H1 (cell line): ENCODE data around the gene BARX2. TPM values are rescaled to one million over a fixed set of nuclear protein-coding genes. Genes with fewer than 3 reads are reported as not detected.

Experiments used
- CTCF ChIA-PET: fragments of 300-600 bp; sonication (Branson Sonifier 250); formaldehyde crosslinking; loops from one replicate; lab custom pipeline; 2021; ENCODE audit not compliant: partially characterized antibody; lab: Charles Lee
- POLR2A ChIA-PET: fragments of 300-600 bp; sonication (Branson Sonifier 250); formaldehyde crosslinking; loops from one replicate; lab custom pipeline; 2021; ENCODE audit warnings: inconsistent platforms; ENCODE audit not compliant: partially characterized antibody; lab: Charles Lee
- DNase-seq, 2 experiments: peaks; one replicate each; pipeline versions ENCODE4 v3.0.0 to v3.0.0-alpha.2; 2010 to 2022; ENCODE audit warnings: low spot score in 2 of 2, low read depth in 1 of 2, mixed read lengths in 1 of 2
- FAIRE-seq: peaks from 2 replicates; lab custom pipeline; 2011; peaks lifted over from hg19 to GRCh38; lab: Jason Lieb, UNC
- H2AFZ ChIP-seq: 2 replicates; pipeline ENCODE4 v1.8.1; 2012; ENCODE audit warnings: low read length, inconsistent platforms
- H2AK5ac ChIP-seq: 2 replicates; pipeline ENCODE4 v1.6.1; 2013; ENCODE audit warnings: low read depth, low read length
- H2BK120ac ChIP-seq: replicated peaks from 2 replicates; pipeline ENCODE3; 2013; ENCODE audit warnings: low read depth, low read length, inconsistent platforms
- H2BK12ac ChIP-seq: 2 replicates; pipeline ENCODE4 v1.6.1; 2013; ENCODE audit warnings: low read depth, low read length
- H2BK15ac ChIP-seq: 2 replicates; pipeline ENCODE4 v1.6.1; 2013; ENCODE audit warnings: low read length
- H2BK20ac ChIP-seq: 2 replicates; pipeline ENCODE4 v1.6.1; 2013; ENCODE audit warnings: low read length
- H2BK5ac ChIP-seq: 2 replicates; pipeline ENCODE4 v1.6.1; 2013; ENCODE audit warnings: low read depth, low read length
- H3K14ac ChIP-seq: 2 replicates; pipeline ENCODE4 v1.6.1; 2013; ENCODE audit warnings: inconsistent platforms; ENCODE audit not compliant: insufficient read length
- H3K18ac ChIP-seq: 2 replicates; pipeline ENCODE4 v1.6.1; 2013; ENCODE audit warnings: low read length; ENCODE audit errors: extremely low read depth
- H3K23ac ChIP-seq: 2 replicates; pipeline ENCODE4 v1.6.1; 2013; ENCODE audit warnings: inconsistent platforms; ENCODE audit not compliant: insufficient read length
- H3K23me2 ChIP-seq: 2 replicates; pipeline ENCODE4 v1.6.1; 2013; ENCODE audit warnings: low read depth, low read length
- H3K27ac ChIP-seq: 2 replicates; pipeline ENCODE4 v1.6.1; 2011; ENCODE audit warnings: low read depth, low read length, inconsistent platforms
- H3K27me3 ChIP-seq, 4 experiments: replicated peaks in 1 of 4; 1 replicate in 1 of 4; 2 replicates in 3 of 4; pipeline versions ENCODE4 v1.6.1 to v1.8.1; 2011 to 2013; ENCODE audit warnings: low read length in 3 of 4, mild to moderate bottlenecking in 3 of 4, inconsistent platforms in 2 of 4, mixed read lengths in 2 of 4, moderate library complexity in 1 of 4; ENCODE audit not compliant: control insufficient read depth in 3 of 4, insufficient read depth in 3 of 4; ENCODE audit errors: extremely low read depth in 1 of 4
- H3K36me3 ChIP-seq, 4 experiments: 2 replicates each; pipeline versions ENCODE4 v1.6.1 to v1.8.1; 2011 to 2013; ENCODE audit warnings: mild to moderate bottlenecking in 4 of 4, low read length in 3 of 4, moderate library complexity in 2 of 4, control low read depth in 1 of 4, inconsistent platforms in 1 of 4; ENCODE audit not compliant: insufficient read depth in 4 of 4, control insufficient read depth in 2 of 4
- H3K4ac ChIP-seq: replicated peaks from 2 replicates; pipeline ENCODE3; 2013; ENCODE audit warnings: low read length, low read depth, mixed read lengths, inconsistent platforms; ENCODE audit not compliant: insufficient read length
- H3K4me1 ChIP-seq, 4 experiments: replicated peaks in 1 of 4; 1 replicate in 1 of 4; 2 replicates in 3 of 4; pipeline versions ENCODE4 v1.6.1 to v1.8.1; 2011 to 2013; ENCODE audit warnings: low read length in 3 of 4, inconsistent platforms in 2 of 4, mixed read lengths in 1 of 4; ENCODE audit not compliant: insufficient read depth in 4 of 4, control insufficient read depth in 3 of 4
- H3K4me2 ChIP-seq, 2 experiments: 2 replicates each; pipeline versions ENCODE4 v1.6.1 to v1.8.1; 2011 to 2013; ENCODE audit warnings: low read depth in 2 of 2, low read length in 2 of 2, control low read depth in 1 of 2, inconsistent platforms in 1 of 2, mild to moderate bottlenecking in 1 of 2; ENCODE audit not compliant: insufficient read depth in 1 of 2
- H3K4me3 ChIP-seq, 4 experiments: fragments of 200-600, 300-600 bp in 1 of 4; sonication (generic), shearing (Covaris generic), sonication (Bioruptor Twin) in 1 of 4; 2 replicates each; pipeline versions ENCODE4 v1.5.1 to v1.8.1; 2011 to 2016; ENCODE audit warnings: low read length in 4 of 4, low read depth in 3 of 4, control low read depth in 2 of 4, inconsistent platforms in 2 of 4, mild to moderate bottlenecking in 2 of 4, mixed read lengths in 1 of 4, moderate library complexity in 1 of 4; ENCODE audit not compliant: insufficient read depth in 2 of 4; ENCODE audit errors: extremely low read depth in 1 of 4
- H3K56ac ChIP-seq: replicated peaks from 2 replicates; pipeline ENCODE3; 2013; ENCODE audit warnings: low read depth, mild to moderate bottlenecking, mixed read lengths, low read length, inconsistent platforms; ENCODE audit not compliant: insufficient read length
- H3K79me1 ChIP-seq: 2 replicates; pipeline ENCODE4 v1.6.1; 2013; ENCODE audit warnings: low read depth, low read length, control low read depth
- H3K79me2 ChIP-seq, 2 experiments: 2 replicates each; pipeline versions ENCODE4 v1.6.1 to v1.8.1; 2012 to 2013; ENCODE audit warnings: low read length in 2 of 2, mild to moderate bottlenecking in 2 of 2, inconsistent platforms in 1 of 2; ENCODE audit not compliant: insufficient read depth in 2 of 2, control insufficient read depth in 1 of 2
- H3K9ac ChIP-seq, 4 experiments: replicated peaks in 1 of 4; 1 replicate in 1 of 4; 2 replicates in 3 of 4; pipeline versions ENCODE4 v1.6.1 to v1.8.1; 2011 to 2013; ENCODE audit warnings: low read depth in 3 of 4, low read length in 3 of 4, control low read depth in 2 of 4, mild to moderate bottlenecking in 2 of 4, moderate library complexity in 2 of 4, inconsistent platforms in 1 of 4; ENCODE audit errors: extremely low read depth in 1 of 4
- H3K9me3 ChIP-seq, 2 experiments: 2 replicates each; pipeline versions ENCODE4 v1.6.1 to v1.8.1; 2012 to 2013; ENCODE audit warnings: mild to moderate bottlenecking in 2 of 2, moderate library complexity in 2 of 2, control low read depth in 1 of 2, inconsistent platforms in 1 of 2, low read depth in 1 of 2, low read length in 1 of 2, mixed read lengths in 1 of 2; ENCODE audit not compliant: insufficient read depth in 2 of 2
- H4K20me1 ChIP-seq, 2 experiments: replicated peaks in 1 of 2; 2 replicates each; pipeline versions ENCODE3 to v1.8.1; 2011 to 2013; ENCODE audit warnings: inconsistent platforms in 2 of 2, low read length in 2 of 2, mild to moderate bottlenecking in 1 of 2; ENCODE audit not compliant: insufficient read depth in 2 of 2, control insufficient read depth in 1 of 2
- H4K5ac ChIP-seq: 2 replicates; pipeline ENCODE4 v1.6.1; 2013; ENCODE audit warnings: low read length, low read depth, mixed read lengths, inconsistent platforms; ENCODE audit not compliant: insufficient read length
- H4K8ac ChIP-seq: 2 replicates; pipeline ENCODE4 v1.8.0; 2013; ENCODE audit warnings: mild to moderate bottlenecking, moderate library complexity, low read length, inconsistent platforms; ENCODE audit not compliant: insufficient read depth; ENCODE audit errors: extremely low read depth
- H4K91ac ChIP-seq: replicated peaks from 2 replicates; pipeline ENCODE3; 2013; ENCODE audit warnings: low read length, mixed read lengths, inconsistent platforms; ENCODE audit not compliant: insufficient read length
- CEBPB ChIP-seq: IDR thresholded peaks from 2 replicates; pipeline ENCODE4 v1.6.1; 2012; ENCODE audit warnings: low read depth, low read length
- WGBS, 2 experiments: shearing (Covaris generic) in 1 of 2; methylation state at CpG; one replicate each; pipeline versions ENCODE4 v1.1.6 to v1.1.7; 2013 to 2015; ENCODE audit warnings: low lambda C conversion rate in 2 of 2, mixed read lengths in 2 of 2, inconsistent platforms in 1 of 2, low coverage in 1 of 2, missing lambda C conversion rate in 1 of 2; ENCODE audit not compliant: insufficient replicate concordance in 2 of 2, insufficient coverage in 1 of 2, insufficient read length in 1 of 2; ENCODE audit errors: extremely low coverage in 1 of 2, missing lambda C conversion rate in 1 of 2; 5-methylcytosine and 5-hydroxymethylcytosine counted together
- polyA plus RNA-seq, 7 experiments: library from polyadenylated mRNA; depleted of rRNA in 3 of 7; stranded (reverse) in 5 of 7; unstranded in 2 of 7; fragments of >200 nt in 5 of 7; fragments of 200-250 nt in 2 of 7; gene quantifications; 1 replicate in 5 of 7; 2 replicates in 1 of 7; 4 replicates in 1 of 7; pipeline versions ENCODE4 v1.2.1 to v1.2.3, GENCODE V29; 2011 to 2013; ENCODE audit warnings: missing spikeins in 2 of 7, mixed read lengths in 2 of 7
- total RNA-seq: library from RNA; stranded (reverse); fragmentation: NEBNext Ultra II Directional; extraction: Animal tissue kit (Norgen Biotek cat#: 25700); gene quantifications from 2 replicates; pipeline ENCODE4 v1.2.1, GENCODE V29; 2021

The BARX2 gene
- total and polyA plus RNA-seq, 2 of the 8 experiments (the other 6 are each of a cell fraction or from before 2014, with no cell fraction given), result not detected

- DNase-seq (no peak), FAIRE-seq (no peak)
- H3K9me3 ChIP-seq, result no peaks in the 10 kb centered on the region
- no peak overlapping the region for H2BK15ac ChIP-seq
- 98% methylated on average over 4 of the region's 4 CpGs; no CpG with 5 or more reads in 1 of the 2 experiments for WGBS, 2 experiments
- H3K36me3 ChIP-seq, result no peaks in the 10 kb centered on the region
- H4K20me1 ChIP-seq, result no peaks in the 10 kb centered on the region
- H3K27ac ChIP-seq, result no peak overlapping the region
- no peak overlapping the region for H2AFZ ChIP-seq
- H2BK5ac ChIP-seq, result no peak overlapping the region
- H3K27me3 ChIP-seq, result no peaks in the 10 kb centered on the region
- no peak overlapping the region for H4K5ac ChIP-seq
- H3K79me1 ChIP-seq, result no peaks in the 10 kb centered on the region
- TF ChIP-seq CEBPB, result no peak
- H3K4ac ChIP-seq, result no peak overlapping the region
- no peak overlapping the region for H4K91ac ChIP-seq
- no peak overlapping the region for H3K56ac ChIP-seq
- peaks cover 5 to 14% (median 7%) of the 10 kb centered on the region in 4 experiments for H3K4me1 ChIP-seq
- H4K8ac ChIP-seq, result no peak overlapping the region
- H3K4me3 ChIP-seq, result no peak overlapping the region
- H3K79me2 ChIP-seq, result no peaks in the 10 kb centered on the region
- H2BK120ac ChIP-seq, result no peak overlapping the region
- H2BK12ac ChIP-seq, result no peak overlapping the region
- H3K14ac ChIP-seq, result no peak overlapping the region
- H3K9ac ChIP-seq, result no peak overlapping the region
- H3K18ac ChIP-seq, result no peak overlapping the region
- ChIA-PET CTCF (interaction anchor here (0.7 to 2.9 kb wide), 3 partner anchors 17 to 295 kb away, joined by 3 to 12 read pairs (median 6); partner anchors contain the start of gene BARX2), POLR2A (no interaction called here)
- no peaks in the 10 kb centered on the region for H3K23me2 ChIP-seq
- no peak overlapping the region for H3K23ac ChIP-seq
- H2AK5ac ChIP-seq, result no peak overlapping the region
- H2BK20ac ChIP-seq, result no peak overlapping the region
- H3K4me2 ChIP-seq, result no peak overlapping the region
These were observed 79.5 kb downstream of the BARX2 start for GRCh38 chr11:129455101-129455500.
